SW 1271 (cell line): Measurements from ENCODE around the gene CDY2A.
"Not testable (repeated sequence)": the region's sequence is repeated elsewhere in the genome, so short reads cannot be mapped to it uniquely, and the experiment has no call there.

Experiments used
- DNase-seq, 2 experiments: peaks; one replicate each; lab custom pipeline; 2025; lab: John Stamatoyannopoulos, UW

CDY2A gene, protein sequence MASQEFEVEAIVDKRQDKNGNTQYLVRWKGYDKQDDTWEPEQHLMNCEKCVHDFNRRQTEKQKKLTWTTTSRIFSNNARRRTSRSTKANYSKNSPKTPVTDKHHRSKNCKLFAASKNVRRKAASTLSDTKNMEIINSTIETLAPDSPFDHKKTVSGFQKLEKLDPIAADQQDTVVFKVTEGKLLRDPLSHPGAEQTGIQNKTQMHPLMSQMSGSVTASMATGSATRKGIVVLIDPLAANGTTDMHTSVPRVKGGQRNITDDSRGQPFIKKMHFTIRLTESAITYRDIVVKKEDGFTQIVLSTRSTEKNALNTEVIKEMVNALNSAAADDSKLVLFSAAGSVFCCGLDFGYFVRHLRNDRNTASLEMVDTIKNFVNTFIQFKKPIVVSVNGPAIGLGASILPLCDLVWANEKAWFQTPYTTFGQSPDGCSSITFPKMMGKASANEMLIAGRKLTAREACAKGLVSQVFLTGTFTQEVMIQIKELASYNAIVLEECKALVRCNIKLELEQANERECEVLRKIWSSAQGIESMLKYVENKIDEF

GRCh38 chrY:18025487-18025886 is at the start of gene CDY2A:
Gene CDY2A, plus strand, starts transcription at chrY:18025787. Its CDS starts 328 bp downstream, at chrY:18026115.
- not testable (repeated sequence) for DNase-seq

- DNase-seq = not testable (repeated sequence)
Measured at GRCh38 chrY:17997586-17997985, 28.0 kb upstream of the CDY2A start.

DNA sequence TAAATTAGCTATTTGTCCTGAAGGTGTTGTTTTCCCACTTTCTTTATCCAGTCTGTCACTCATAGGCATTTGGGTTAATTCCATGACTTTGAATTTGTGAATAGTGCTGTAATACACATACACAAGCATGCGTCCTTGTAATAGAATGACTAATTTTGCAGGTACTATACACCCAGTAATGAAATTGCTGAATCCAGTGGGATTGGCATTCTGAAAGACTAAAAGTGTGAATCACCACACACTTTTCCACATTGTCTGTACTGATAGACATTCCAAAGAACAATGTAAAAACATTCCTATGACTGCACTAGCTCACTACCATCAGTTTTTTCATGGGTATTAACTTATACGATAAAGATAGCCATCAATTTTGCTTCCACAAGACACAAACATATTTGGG is 27.3 kb upstream of the CDY2A start:
- DNase-seq = not testable (repeated sequence)

DNA sequence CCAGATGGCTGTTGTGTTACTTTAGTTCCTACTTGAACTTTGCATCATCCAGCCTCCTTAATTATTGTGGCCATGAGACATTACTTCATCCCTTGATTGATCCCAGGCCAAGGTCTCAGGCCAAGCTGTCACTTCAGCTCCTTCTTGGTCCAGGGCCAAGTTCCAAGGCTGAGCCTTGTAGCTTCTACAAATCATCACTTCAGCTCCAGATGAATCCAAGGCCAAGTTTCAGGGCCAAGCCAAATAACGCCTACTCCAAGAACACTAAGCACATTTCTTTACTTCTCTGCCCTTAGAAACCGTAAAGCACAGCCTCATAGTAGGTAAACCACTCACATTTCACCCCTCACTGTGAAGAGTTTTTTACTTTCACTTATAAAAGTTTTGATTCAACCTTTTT is 1.7 kb upstream of the CDY2A start:
- DNase-seq = not testable (repeated sequence)

DNA sequence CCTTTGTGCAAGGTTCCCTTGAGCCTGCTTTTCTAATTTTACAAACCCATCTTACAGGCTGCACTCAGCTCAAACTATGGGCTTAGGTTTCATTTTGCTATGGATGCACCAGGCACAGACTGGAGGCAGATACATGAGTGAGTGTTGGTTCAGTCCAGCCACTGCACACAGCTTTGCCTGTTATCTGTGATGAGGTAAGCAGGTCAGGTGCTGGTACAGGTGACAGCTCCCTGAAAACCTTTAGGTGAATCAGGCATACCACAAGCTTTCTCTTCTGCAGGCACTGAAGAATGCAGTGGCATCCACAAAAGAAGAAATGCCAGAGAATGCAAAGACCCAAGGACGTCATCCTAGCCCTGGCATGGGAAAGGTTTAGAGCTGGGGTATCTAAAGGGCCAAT is 3.3 kb downstream of the CDY2A start:
- DNase-seq = not testable (repeated sequence)

DNA sequence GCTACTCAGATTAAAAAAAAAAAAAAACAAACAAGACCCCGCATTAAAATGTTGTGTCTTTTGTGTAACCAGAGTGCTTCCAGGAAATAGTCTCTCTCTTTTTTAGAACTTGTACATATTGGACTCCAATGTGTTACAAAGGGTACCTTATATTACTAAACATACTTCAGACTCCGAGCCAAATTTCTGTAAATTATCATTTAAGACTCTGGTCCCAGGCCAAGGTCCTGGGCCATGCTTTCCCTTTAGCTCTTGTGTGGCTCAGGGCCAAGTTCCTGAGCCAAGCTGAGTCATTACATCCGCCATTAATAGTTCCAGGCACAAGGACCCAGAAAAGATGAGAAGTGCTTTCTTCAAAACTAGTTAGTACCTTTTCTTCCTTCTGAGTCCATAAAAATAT is 4.6 kb downstream of the CDY2A start:
- not testable (repeated sequence) for DNase-seq

DNA sequence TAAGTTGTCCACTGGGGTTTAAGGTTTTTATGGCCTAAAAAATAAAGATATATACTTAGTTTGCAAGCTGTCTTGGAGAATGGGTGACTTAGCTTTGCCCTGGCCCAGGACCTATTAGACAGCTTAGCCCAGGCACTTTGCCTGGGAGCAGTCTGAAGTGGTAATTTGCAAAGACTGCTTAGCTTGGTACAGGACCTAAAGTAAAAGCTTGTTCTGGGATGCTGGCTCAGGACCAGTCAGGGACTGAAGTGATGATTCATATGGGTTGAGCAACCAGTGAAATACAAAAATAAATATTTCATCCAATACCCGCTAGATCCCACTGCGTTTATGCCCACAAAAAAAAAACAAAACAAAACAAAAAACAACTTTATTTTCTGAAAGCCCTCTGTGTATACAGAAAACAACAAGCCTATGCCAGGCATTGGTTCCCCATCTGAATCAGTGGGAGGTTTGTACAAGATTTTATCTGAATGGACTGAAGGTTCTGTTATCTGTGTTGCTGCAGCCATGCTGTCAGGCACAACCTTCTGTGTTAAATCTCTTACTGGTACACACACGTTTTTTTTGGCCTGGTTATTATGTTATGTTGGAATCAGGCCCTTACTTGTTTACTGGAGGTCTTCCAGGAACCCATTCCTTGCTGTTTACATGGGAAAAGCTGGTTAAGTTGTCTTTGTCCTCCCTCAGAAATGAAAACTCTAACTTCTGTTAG is 8.7 kb downstream of the CDY2A start:
- not testable (repeated sequence) for DNase-seq

- not testable (repeated sequence) for DNase-seq
Measured at GRCh38 chrY:18034864-18035263, 9.3 kb downstream of the CDY2A start.

DNA sequence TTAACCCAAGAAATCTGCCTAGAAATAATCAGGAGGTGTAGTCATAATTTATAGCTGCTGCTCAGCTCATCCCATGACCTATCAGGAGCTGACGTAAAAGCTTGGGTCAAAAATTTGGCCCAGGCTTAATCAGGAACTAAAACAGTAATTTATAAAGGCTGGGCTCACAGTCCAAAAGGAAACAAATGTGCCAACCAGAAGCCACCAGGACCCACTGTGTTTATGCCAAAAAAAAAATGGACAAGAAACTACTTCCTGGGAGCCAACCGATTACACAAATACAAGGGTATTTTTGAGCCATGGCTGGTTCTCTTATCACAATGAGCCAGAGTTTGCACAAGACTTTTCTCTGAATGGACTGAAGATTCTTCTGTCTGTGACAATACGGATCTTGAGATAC is 19.4 kb downstream of the CDY2A start:
- DNase-seq = not testable (repeated sequence)

- not testable (repeated sequence) for DNase-seq
Measured at GRCh38 chrY:18048149-18049040, 22.8 kb downstream of the CDY2A start.

GRCh38 chrY:18049061-18049460 is 23.5 kb downstream of the CDY2A start:
- DNase-seq = not testable (repeated sequence)

GRCh38 chrY:18056473-18056872 is 30.9 kb downstream of the CDY2A start:
- not testable (repeated sequence) for DNase-seq

DNA sequence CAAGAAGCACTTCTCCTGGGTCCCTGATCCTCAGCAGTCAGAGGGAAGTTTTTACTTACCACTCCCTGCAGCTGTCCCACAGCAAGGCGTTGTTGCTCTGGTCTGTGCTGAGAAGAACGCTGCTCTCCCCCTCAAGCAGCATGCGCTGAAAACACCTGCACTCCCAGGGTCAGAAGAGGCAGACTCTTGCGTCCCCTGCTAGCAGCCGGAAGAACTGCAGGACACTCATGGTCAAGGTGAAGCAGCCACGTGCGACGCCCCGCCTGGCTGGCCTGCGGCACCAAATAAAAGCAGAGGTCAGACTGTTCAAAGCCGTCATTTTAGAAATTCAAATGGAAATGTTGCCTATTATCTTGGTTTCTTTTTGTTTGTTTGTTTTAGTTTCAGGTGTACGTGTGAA is 47.9 kb downstream of the CDY2A start:
- DNase-seq = not testable (repeated sequence)
